Trophoblast cell (in vitro differentiated cells and primary cell): ENCODE results near the gene VNN1.
"Not testable (repeated sequence)": the region's sequence is repeated elsewhere in the genome, so short reads cannot be mapped to it uniquely, and the experiment has no call there.

Experiments
- DNase-seq, 2 donors: peaks; one replicate each; pipeline ENCODE4 v3.0.0-alpha.2; 2016
- H2AFZ ChIP-seq: 2 replicates; pipeline ENCODE4 v1.6.1; 2013; ENCODE audit warnings: low read length, moderate library complexity, mild to moderate bottlenecking; ENCODE audit not compliant: insufficient read depth, poor library complexity
- H2AK5ac ChIP-seq: 2 replicates; pipeline ENCODE4 v1.6.1; 2013; ENCODE audit warnings: mild to moderate bottlenecking, low read length
- H2BK120ac ChIP-seq: 2 replicates; pipeline ENCODE4 v1.6.1; 2013; ENCODE audit warnings: low read length, mild to moderate bottlenecking, moderate library complexity; ENCODE audit not compliant: insufficient read depth, poor library complexity
- H2BK12ac ChIP-seq: 2 replicates; pipeline ENCODE4 v1.6.1; 2013; ENCODE audit warnings: mild to moderate bottlenecking, low read length, moderate library complexity
- H2BK5ac ChIP-seq: 2 replicates; pipeline ENCODE4 v1.6.1; 2013; ENCODE audit warnings: low read length, low read depth, moderate library complexity, mild to moderate bottlenecking; ENCODE audit not compliant: poor library complexity
- H3K14ac ChIP-seq: 2 replicates; pipeline ENCODE4 v1.6.1; 2013; ENCODE audit warnings: mild to moderate bottlenecking, low read length
- H3K18ac ChIP-seq: 2 replicates; pipeline ENCODE4 v1.6.1; 2013; ENCODE audit warnings: mild to moderate bottlenecking, low read length
- H3K23ac ChIP-seq: 2 replicates; pipeline ENCODE4 v1.6.1; 2013; ENCODE audit warnings: low read length
- H3K27ac ChIP-seq: 2 replicates; pipeline ENCODE4 v1.5.1; 2013; ENCODE audit warnings: low read depth, mild to moderate bottlenecking, inconsistent platforms, low read length, moderate library complexity
- H3K27me3 ChIP-seq: 2 replicates; pipeline ENCODE4 v1.6.1; 2013; ENCODE audit warnings: inconsistent platforms, mild to moderate bottlenecking, low read length, moderate library complexity; ENCODE audit not compliant: insufficient read depth
- H3K36me3 ChIP-seq, 2 experiments: 1 replicate in 1 of 2; 2 replicates in 1 of 2; pipeline ENCODE4 v1.6.1; 2013; ENCODE audit warnings: low read length in 2 of 2, mild to moderate bottlenecking in 2 of 2, moderate library complexity in 1 of 2; ENCODE audit not compliant: insufficient read depth in 2 of 2, control insufficient read depth in 1 of 2
- H3K4ac ChIP-seq: 2 replicates; pipeline ENCODE4 v1.6.1; 2013; ENCODE audit warnings: low read depth, mild to moderate bottlenecking, low read length, moderate library complexity
- H3K4me1 ChIP-seq, 2 experiments: 1 replicate in 1 of 2; 2 replicates in 1 of 2; pipeline ENCODE4 v1.6.1; 2013; ENCODE audit warnings: low read length in 2 of 2, mild to moderate bottlenecking in 2 of 2, moderate library complexity in 1 of 2; ENCODE audit not compliant: insufficient read depth in 2 of 2, control insufficient read depth in 1 of 2
- H3K4me2 ChIP-seq: 2 replicates; pipeline ENCODE4 v1.6.1; 2013; ENCODE audit warnings: inconsistent platforms, mild to moderate bottlenecking, low read length, moderate library complexity
- H3K4me3 ChIP-seq: 2 replicates; pipeline ENCODE4 v1.5.1; 2013; ENCODE audit warnings: mild to moderate bottlenecking, low read depth, low read length, inconsistent platforms
- H3K79me1 ChIP-seq: one replicate; pipeline ENCODE4 v1.6.1; 2013; ENCODE audit warnings: low read length
- H3K79me2 ChIP-seq: 2 replicates; pipeline ENCODE4 v1.6.1; 2013; ENCODE audit warnings: low read length, mild to moderate bottlenecking; ENCODE audit not compliant: control insufficient read depth, insufficient read depth, poor library complexity
- H3K9ac ChIP-seq: 2 replicates; pipeline ENCODE4 v1.6.1; 2013; ENCODE audit warnings: mild to moderate bottlenecking, low read length
- H3K9me3 ChIP-seq: 2 replicates; pipeline ENCODE4 v1.6.1; 2013; ENCODE audit warnings: low read depth, mild to moderate bottlenecking, control low read depth, inconsistent platforms, low read length; ENCODE audit not compliant: insufficient read depth
- H4K12ac ChIP-seq: 2 replicates; pipeline ENCODE4 v1.6.1; 2013; ENCODE audit warnings: low read depth, mild to moderate bottlenecking, low read length, moderate library complexity
- H4K8ac ChIP-seq: 2 replicates; pipeline ENCODE4 v1.6.1; 2013; ENCODE audit warnings: low read depth, mild to moderate bottlenecking, low read length, moderate library complexity
- H4K91ac ChIP-seq: one replicate; pipeline ENCODE4 v1.6.1; 2013; ENCODE audit warnings: low read depth, mild to moderate bottlenecking, low read length, moderate library complexity
- WGBS: extraction: QIAGEN DNeasy Blood & Tissue Kit; methylation state at CpG from one replicate; pipeline ENCODE4 v1.1.7; 2013; ENCODE audit warnings: missing lambda C conversion rate; ENCODE audit not compliant: insufficient read length, insufficient coverage; ENCODE audit errors: extremely low coverage; 5-methylcytosine and 5-hydroxymethylcytosine counted together

Gene VNN1

GRCh38 chr6:132637135-132637534 lies 76.7 kb downstream of the VNN1 start:
- not testable (repeated sequence) for H3K18ac ChIP-seq, H3K4me2 ChIP-seq, H3K14ac ChIP-seq, H3K4ac ChIP-seq, H2AK5ac ChIP-seq, H4K12ac ChIP-seq, H3K4me3 ChIP-seq, H3K27ac ChIP-seq, H3K27me3 ChIP-seq, H2BK120ac ChIP-seq, DNase-seq, H3K23ac ChIP-seq, H3K9ac ChIP-seq, H2BK5ac ChIP-seq, H2AFZ ChIP-seq, H3K4me1 ChIP-seq, H3K79me2 ChIP-seq, H3K79me1 ChIP-seq, H2BK12ac ChIP-seq, H3K9me3 ChIP-seq, H4K91ac ChIP-seq, H3K36me3 ChIP-seq, H4K8ac ChIP-seq
- no CpG with 5 or more reads among the region's 1 CpG for WGBS

- H4K91ac ChIP-seq, H3K4me2 ChIP-seq, H3K27ac ChIP-seq, H3K23ac ChIP-seq, H2AFZ ChIP-seq, H3K27me3 ChIP-seq, H3K4me1 ChIP-seq, H2AK5ac ChIP-seq, H3K36me3 ChIP-seq, H3K4me3 ChIP-seq, DNase-seq, H2BK120ac ChIP-seq, H4K8ac ChIP-seq, H3K9ac ChIP-seq, H4K12ac ChIP-seq, H3K4ac ChIP-seq, H3K18ac ChIP-seq, H3K14ac ChIP-seq, H2BK5ac ChIP-seq, H3K9me3 ChIP-seq, H3K79me1 ChIP-seq, H2BK12ac ChIP-seq, H3K79me2 ChIP-seq: not testable (repeated sequence)
- WGBS: no CpG with 5 or more reads among the region's 3 CpGs
Measured at GRCh38 chr6:132635906-132636305, 77.9 kb downstream of the VNN1 start.

- H3K36me3 ChIP-seq, H4K91ac ChIP-seq, H3K14ac ChIP-seq, H4K8ac ChIP-seq, H3K9me3 ChIP-seq, H3K27me3 ChIP-seq, H2AK5ac ChIP-seq, H3K79me2 ChIP-seq, H2AFZ ChIP-seq, H3K18ac ChIP-seq, H3K4me2 ChIP-seq, H3K27ac ChIP-seq, H3K9ac ChIP-seq, H3K4me3 ChIP-seq, H3K79me1 ChIP-seq, H3K4ac ChIP-seq, H4K12ac ChIP-seq, H2BK120ac ChIP-seq, DNase-seq, H3K23ac ChIP-seq, H2BK5ac ChIP-seq, H3K4me1 ChIP-seq, H2BK12ac ChIP-seq: not testable (repeated sequence)
- no CpG with 5 or more reads among the region's 3 CpGs for WGBS
Measured at GRCh38 chr6:132635288-132635687, 78.6 kb downstream of the VNN1 start.

- H2AK5ac ChIP-seq: no peak overlapping the region
- H3K4ac ChIP-seq: no peak overlapping the region
- H4K91ac ChIP-seq: no peak overlapping the region
- H2BK5ac ChIP-seq: no peak overlapping the region
- no peaks in the 10 kb centered on the region for H3K9me3 ChIP-seq
- H3K27me3 ChIP-seq: no peaks in the 10 kb centered on the region
- no peak overlapping the region for H4K12ac ChIP-seq
- H3K4me2 ChIP-seq: no peak overlapping the region
- no peaks in the 10 kb centered on the region for H3K79me1 ChIP-seq
- WGBS: no CpG with 5 or more reads among the region's 4 CpGs
- H2BK12ac ChIP-seq: no peak overlapping the region
- no peak overlapping the region for H3K18ac ChIP-seq
- no peaks in the 10 kb centered on the region for H3K79me2 ChIP-seq
- no peaks in the 10 kb centered on the region for H3K4me1 ChIP-seq
- no peak for DNase-seq
- H3K27ac ChIP-seq: no peak overlapping the region
- H3K9ac ChIP-seq: no peak overlapping the region
- H3K14ac ChIP-seq: no peak overlapping the region
- H2AFZ ChIP-seq: no peak overlapping the region
- H2BK120ac ChIP-seq: no peak overlapping the region
- no peak overlapping the region for H3K23ac ChIP-seq
- no peak overlapping the region for H3K4me3 ChIP-seq
- no peak overlapping the region for H4K8ac ChIP-seq
- H3K36me3 ChIP-seq: no peaks in the 10 kb centered on the region
Measured at GRCh38 chr6:132634796-132635195, 79.1 kb downstream of the VNN1 start.
